ENCODE results near the gene CHCHD5. TPM values are rescaled to one million over a fixed set of nuclear protein-coding genes. Genes with fewer than 3 reads are reported as not detected.

The CHCHD5 gene, protein sequence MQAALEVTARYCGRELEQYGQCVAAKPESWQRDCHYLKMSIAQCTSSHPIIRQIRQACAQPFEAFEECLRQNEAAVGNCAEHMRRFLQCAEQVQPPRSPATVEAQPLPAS
- total RNA-seq: 3.8 TPM

DNA sequence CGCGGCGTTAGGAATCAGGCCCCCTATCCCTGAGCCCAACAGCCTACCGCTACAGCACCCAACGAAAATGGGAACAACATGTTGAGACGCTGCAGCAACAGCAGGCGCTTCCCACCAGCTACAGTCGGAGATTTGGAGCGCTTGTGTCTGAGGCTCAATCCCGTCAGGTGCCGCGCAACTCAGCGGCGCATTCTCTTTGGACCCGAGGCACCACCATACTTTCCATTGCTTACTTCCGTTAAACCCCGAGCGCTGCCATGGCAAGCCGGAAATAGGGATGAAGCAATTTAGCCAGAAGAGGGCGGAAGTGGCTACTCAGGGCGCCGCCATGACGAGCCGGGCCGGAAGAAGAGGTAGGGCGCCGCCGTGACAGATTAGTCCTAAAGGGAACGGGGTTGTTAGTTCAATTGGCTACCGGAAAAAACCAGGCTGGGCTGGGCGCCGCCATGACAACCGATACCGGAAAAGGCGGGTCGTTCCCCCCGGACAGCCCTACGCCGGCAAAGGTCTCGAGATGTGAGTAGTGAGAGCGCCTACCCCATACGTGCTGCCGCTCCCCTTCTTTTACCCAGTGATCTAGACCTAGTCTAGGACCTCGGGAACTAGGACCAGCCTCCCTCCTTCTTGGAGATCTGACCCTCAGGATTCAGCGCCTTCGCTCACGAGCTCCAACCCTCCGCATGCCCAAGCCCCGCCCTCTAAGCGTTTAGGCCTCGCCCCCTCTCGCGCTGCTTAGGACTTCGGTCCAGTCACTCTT, at the start of gene CHCHD5:
Gene CHCHD5, plus strand, starts transcription at position 476 of the 757 bp plus-strand sequence. Its CDS starts 39 bp downstream, at position 515.

DNA sequence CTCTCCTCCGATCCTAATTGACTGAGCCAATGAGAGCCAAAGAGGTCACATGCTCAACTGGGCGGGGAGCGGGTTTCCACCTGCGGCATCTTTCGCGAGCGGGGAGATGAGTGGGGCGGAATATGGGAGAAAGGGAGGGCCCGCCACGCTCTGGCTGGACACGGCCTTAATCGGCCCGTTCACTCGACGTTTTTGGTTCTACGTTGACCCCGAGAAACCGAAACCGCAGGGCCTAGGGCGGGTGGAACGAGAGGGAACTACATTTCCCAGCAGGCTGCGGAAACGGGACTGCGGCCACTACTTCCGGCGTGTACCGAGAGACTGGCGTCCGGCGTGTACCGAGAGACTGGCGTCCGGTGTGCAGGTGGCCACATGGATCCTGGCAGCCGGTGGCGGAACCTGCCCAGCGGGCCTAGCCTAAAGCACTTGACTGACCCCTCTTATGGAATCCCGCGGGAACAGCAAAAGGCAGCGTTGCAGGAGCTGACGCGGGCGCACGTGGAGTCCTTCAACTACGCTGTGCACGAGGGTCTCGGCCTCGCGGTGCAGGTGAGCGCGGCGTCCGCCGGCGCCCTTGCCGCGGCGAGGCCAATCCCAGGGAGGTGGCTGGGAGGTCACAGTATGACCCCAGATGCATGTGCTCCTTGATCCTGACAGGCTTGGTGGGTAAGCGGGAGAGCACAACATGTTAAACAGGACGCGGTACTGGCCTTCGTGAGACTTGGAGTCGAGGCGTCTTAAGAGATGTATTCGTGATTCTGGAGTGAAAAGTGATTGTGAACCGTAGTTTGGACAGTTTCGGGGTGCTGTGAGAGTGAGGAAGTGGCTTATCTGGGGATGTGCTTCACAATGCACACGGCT, 42.1 kb upstream of the CHCHD5 start, which contains the start of gene POLR1B:
Gene POLR1B, plus strand, starts transcription at position 343 of the 861 bp plus-strand sequence. Its CDS starts 30 bp downstream, at position 373.

Small RNA genes within 50 kb of the gene (small RNA-seq; reads per million reads assigned to genes)
- gene RF00019 (ENCODE audit: low replicate concordance): not detected

Other genes with a start within 250 kb of the CHCHD5 start
- 75.7 TPM for gene RGPD8, start 151.0 kb upstream of the CHCHD5 start, total RNA-seq
- 102 TPM for gene TTL, start 102.5 kb upstream of the CHCHD5 start, total RNA-seq
- gene POLR1B, start 42.1 kb upstream of the CHCHD5 start, total RNA-seq: 32.2 TPM
- 60.7 TPM for gene SLC20A1, start 61.3 kb downstream of the CHCHD5 start, total RNA-seq
- not detected for gene NT5DC4, start 136.4 kb downstream of the CHCHD5 start, total RNA-seq
- 4.7 TPM for gene CKAP2L, start 180.0 kb downstream of the CHCHD5 start, total RNA-seq
- not detected for gene IL1A, start 199.9 kb downstream of the CHCHD5 start, total RNA-seq